A172 (cell line): Measurements from ENCODE around the gene NTRK3. TPM values are rescaled to one million over a fixed set of nuclear protein-coding genes. Genes with fewer than 3 reads are reported as not detected.
A peak's percentile ranks its signal among the peaks of the same experiment; 100 is the strongest.

Experiments used
- DNase-seq: peaks from one replicate; pipeline ENCODE4 v3.0.0-alpha.2; 2015; ENCODE audit warnings: low spot score
- total RNA-seq: library from RNA; depleted of rRNA; stranded (reverse); fragments of >200 nt; shearing (Covaris generic); gene quantifications from 2 replicates; pipeline ENCODE4 v1.2.3, GENCODE V29; 2014

NTRK3 gene
- total RNA-seq, 1 experiment from 2014 or later: not detected

DNA sequence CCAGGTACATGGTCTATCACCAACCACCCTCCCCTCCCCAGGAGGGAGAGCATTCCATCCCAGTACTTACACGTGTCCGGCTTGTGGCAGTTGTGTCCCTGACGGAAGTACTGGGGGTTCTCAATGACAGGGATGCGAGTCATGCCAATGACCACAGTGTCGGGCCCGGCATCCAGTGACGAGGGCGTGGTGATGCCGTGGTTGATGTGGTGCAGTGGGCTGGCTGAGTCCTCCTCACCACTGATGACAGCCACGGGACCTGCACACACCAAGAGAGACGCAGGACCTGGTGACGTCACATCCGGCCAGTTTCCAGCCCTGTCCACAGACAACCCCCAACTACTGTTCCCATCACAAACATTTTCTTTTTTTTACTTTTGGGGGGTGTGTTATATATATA is 223.8 kb downstream of the NTRK3 start:
- peak; percentile 56 for DNase-seq

DNA sequence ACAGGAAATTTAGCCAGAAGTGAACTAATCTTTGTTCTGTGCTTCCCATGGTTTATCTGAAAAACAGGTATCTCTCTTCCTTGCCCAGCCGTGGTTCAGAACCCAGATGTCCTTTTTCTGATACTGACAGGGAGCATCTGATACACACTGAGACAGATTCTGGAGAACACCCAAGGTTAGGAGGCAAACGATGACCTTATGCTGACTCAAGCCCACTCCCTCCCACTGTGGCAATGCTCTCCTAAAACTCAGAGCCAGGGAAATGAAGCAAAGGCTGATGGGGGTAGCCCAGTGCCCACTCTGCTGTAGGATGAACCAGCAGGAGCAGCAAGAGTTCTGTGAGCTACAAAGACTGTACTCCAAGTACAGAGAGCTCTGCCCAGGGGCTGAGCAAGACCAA is 225.1 kb downstream of the NTRK3 start:
- no peak for DNase-seq

DNA sequence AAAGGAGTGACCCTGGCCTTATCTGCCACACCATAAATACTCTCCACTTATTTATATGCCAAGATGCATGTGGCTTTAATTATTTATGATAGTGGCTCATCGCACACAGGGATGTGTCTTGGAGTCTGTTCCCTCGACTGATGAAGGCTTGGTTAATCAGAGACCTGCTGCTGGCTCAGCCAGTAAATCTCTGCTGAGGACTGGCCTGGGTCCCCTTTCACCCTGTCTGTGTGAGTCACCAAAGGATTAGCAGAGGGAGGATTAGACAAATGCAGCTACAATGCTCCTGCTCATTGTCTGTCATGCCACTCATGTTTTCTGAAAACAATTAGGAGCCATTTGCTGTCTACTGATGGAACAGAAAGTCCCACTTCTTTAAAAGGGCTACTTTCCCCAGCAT is 226.8 kb downstream of the NTRK3 start:
- peak; percentile 37 for DNase-seq

DNA sequence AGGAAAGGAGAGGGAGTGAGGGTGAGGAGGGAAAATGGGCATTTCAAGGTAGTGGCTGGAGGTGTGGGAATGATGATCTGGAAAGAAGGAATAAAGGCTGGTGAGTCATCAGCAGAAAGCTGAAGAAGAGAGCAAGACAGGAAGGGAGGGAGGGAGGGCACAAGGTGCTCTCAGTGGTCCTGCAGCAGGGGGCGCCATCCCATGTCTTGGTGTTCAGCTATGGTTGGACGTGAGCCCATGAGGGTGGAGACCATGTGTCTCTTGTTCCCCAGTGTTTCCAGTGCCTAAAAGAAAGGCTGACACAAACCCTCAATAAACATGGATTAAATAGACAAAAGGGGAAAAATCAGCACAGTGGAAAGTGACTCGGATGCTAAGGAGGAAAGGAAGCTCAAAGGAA is 228.5 kb downstream of the NTRK3 start:
- DNase-seq: no peak

DNA sequence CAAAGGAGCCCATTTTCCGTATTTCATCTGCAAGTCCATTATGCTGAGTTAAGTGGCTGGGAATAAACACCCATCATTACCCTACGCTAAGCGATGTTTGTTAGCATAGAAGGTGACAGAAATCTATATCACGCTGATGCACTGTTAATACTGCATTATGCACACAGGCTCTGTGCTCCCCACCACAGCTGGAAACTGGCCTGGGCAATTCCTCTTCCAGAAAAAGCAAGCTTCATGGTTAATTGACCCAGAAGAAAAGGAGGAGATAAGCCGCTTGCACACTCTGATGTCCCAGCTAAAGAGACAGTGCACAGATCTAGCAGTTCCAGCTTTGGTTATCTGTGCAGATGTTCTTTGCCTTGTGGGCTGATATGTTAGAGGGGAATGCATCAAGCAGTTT is 232.6 kb downstream of the NTRK3 start:
- DNase-seq: no peak

DNA sequence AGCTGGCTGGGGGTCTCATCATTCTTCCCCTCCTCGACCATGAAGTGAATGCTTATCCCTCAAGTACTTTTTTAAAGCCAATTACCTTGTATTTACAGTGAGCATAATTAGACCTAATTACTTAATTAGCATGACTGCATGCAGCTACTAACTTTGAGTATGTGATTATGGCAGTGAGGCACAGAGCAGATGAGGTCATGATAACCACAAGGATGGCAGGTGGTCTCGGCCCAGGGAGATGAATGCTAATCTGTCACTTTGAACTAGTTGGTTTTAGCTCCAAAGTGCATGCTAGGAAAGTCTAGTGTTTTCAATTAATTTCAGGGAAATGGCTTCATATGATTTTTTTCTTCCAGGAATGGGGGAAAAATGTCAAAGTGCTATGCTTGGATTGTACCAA is 233.8 kb downstream of the NTRK3 start:
- no peak for DNase-seq

DNA sequence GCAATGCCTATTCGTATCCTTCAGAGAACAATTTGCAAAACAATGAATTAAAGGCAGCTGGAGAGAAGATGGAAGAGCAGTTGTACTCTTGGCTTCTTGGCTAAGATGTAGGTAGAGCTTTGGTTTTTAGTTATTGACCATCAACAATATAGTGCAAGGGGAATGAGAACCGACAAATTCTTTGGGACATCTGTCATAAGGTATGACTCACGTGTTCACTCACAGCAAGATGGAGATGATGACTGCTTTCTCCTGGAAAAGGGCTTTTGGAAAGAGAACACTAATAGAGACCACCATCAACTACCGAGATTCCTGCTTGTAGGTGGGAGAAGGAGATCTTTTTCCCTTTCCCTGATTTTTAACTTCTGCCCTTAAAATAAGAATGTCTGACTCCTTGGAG is 234.9 kb downstream of the NTRK3 start:
- no peak for DNase-seq

DNA sequence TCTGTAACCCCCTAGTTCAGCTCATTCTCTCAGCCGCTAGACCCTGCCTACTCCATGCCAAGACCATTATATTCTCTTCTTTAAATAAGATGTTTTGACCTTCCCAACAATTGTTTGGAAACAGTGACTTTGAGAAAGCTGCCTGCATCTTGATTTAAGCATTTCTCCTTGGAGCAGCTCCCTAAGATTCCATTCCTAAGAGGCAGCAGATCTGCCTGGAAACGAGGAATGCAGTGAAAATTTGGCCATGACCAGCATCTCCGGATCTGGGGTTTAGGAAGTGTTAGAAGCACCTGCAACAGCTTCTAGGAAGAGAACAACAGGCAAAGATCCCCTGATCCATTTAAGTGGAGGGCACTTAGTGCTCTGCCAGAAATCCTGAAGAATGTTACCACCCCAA is 235.7 kb downstream of the NTRK3 start:
- DNase-seq: no peak

DNA sequence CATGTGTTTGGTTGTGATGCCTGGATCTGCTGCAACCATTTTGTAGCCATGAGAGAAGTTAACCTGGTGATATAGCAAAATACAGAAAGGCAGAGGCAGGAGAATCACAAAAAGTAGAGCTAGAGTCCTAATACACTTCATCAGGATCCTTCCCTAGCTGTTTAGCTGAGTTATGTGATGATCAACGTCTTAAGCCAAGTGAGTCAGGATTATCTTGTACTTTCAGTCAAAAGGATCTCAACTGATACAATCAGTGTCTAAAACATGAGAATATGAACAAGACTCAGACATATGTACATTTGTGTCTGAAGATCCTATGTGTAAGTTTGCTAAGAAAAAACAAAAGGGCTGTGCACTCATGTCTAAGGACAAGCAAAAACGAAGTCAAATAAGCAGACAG is 236.9 kb downstream of the NTRK3 start:
- no peak for DNase-seq

DNA sequence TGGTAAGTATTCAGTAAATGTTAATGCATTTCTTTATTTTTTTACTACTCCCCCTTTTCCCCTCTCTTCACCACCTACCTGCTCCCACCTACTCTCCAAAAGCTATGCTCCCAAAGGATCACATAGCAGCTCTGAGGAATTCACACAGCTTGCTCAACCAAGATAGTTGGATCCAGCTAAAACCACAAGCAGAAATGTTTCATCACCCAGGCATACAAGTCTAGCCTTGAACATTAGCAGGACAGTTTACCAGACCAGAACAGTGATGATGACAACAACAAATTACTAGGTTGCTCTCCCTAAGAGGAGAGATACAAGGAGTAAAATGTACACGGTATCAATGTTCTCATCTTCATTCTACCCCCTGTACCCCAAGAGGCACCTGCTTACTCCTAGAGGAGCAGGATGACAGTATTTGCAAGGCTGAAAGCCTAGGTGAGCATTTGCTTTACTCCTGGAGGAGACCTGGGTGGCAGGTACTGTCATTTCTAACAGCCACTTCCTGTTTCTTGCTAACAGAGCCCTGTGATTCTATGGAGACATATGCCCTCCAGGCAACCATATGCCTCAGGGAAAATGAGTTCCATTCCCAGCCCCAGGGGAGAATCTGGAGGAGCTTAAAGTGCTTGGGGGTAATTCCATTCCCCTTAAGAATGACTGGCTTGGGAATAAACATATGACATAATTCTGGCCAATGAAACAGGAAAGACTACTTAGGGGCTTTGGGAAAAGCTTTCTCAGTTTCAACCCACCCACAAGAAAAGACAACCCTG is 237.5 kb downstream of the NTRK3 start:
- DNase-seq: no peak

DNA sequence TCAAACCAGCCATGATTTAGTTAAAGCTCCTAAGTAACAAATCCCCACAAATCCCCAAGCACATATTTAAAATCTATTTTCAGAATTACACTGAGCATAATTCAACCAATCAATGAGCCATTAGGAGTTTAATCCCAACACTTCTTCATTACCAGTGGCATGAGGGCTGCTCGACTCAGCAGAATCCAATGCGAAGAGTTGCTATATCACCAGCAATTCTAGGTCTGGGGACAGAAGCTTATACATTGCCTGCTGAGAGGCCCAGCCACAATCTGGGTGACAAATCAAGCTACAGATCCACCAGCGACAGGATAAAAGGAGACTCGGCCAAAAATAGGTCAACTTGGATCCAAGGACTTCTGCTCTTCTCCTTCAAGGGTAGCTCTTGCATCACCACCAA is 238.8 kb downstream of the NTRK3 start:
- DNase-seq: no peak

DNA sequence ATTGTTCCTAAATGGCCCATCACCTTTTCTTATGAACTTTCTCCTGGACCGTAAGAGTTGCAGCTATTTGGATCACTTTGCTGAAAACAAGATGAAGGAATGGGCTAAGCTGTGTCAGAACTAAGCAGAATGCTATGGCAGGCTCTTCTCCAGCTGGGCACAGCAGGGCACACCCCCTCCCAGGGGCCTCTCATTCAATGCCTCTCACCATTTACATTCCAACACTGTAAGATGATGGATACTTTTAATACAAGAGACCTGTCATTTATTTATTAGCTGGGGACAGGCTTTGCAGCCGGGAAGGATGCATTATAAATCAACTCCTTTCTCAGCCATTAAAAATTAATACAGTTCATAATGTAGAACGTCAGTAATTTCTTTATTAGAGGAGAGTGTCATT is 240.1 kb downstream of the NTRK3 start:
- no peak for DNase-seq

DNA sequence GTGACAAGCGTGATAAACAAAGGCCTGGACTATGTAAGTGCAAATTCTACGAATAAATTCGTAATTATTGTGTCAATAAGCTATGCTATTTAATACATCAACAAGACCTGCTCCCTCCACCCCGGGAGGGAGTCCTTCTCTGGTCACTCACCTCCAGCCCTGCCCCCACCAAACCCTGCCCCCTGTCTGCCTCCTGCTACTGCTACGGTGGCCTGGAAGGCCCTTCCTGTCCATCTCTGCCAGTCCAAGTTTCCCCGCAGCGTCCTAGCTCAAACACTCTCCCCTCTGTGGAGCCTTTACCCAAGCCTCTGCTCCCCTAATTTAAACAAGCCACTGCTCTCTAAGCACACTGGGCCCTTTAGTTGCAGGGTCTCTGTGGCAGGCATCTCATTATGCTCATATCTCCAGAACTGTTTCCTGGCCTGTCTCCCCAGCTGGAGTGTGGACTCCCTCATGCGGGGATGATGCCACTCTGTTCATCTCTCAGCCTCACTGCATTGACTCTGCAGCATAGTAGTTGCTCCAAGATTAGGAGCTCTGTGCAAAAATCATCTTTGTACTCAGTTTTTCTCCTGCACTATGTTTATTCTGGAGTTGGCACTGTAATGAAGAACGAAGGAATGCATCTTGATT is 241.2 kb downstream of the NTRK3 start:
- DNase-seq: no peak

DNA sequence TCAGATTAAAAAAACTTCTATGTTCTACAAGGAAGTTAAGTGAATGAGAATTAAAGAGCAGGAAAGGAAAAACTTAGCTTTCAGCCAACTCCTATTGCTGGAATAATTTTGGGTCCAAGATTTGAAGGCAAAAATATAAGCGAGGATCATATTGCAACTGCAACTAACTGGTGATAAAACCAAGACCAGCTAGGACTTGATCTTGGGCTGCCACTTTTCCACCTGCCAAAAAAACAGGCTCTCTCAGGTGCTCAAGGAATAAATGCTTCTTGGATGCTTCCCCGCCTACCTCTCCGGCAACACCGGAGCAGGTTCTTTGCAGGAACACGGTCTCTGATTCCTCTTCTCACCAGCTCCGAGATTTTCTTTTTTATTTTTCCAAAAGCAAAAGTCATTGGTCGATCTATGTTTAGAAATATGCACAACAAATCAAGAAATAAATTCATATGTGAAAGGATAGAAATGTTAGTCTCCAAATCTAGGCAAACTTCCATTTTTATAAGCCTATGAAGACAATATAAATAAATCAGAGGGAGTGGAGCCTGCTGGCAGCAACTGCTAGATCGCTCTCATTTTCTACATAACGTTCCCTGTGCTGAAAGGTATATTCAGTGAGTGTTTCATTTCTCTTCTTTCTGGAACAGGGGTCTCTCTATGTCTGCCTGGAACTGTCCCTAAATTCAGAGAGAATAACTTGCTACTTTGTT is 241.9 kb downstream of the NTRK3 start:
- DNase-seq: no peak

DNA sequence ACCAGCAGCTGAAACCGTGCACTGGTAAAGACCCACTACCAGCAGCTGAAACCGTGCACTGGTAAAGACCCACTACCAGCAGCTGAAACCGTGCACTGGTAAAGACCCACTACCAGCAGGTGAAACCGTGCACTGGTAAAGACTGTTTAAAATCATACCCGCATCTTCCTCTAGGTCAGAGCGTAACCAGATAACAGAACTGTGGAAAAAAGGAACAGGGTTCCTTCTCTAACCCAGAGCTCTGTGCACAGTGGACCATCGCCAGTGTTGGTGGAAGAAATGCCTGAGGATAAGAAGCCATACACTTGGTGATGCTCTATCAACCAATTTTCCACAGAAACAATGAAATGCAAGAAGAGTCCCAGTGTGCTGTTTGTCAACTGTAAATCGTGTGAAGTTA is 243.4 kb downstream of the NTRK3 start:
- DNase-seq: no peak

DNA sequence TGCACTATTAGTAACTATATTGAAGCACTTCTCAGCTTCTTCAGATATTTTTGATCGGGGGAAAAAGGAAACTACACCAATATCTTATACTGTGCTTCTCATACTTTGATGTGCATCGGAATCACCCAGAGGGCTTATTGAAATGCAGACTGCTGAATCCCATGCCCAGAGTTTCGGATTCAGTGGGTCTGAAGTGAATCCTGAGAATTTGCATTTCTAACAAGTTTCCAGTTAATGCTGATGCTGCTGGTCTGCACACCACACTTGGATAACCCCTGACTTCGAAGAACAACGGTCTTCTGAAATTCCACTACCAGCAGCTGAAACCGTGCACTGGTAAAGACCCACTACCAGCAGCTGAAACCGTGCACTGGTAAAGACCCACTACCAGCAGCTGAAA is 243.9 kb downstream of the NTRK3 start:
- no peak for DNase-seq

DNA sequence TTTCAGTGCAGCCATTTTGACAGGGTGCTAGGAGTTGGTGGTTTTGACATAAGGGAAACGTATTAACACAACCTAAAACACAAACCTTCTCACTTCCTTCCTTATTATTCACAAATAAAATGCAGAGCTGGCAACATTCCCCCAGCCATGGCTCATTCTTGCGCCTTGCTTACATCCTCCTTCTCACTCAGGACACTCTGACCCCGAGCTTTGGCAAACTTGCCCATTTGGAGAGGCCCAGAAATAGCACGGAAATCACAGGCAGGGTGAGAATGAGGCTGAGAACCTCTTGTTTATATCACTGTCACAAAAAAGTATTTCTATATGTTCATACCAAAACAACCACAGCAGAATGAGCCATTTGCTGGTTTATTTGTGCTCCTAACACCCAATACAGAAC is 244.3 kb downstream of the NTRK3 start:
- DNase-seq: no peak

DNA sequence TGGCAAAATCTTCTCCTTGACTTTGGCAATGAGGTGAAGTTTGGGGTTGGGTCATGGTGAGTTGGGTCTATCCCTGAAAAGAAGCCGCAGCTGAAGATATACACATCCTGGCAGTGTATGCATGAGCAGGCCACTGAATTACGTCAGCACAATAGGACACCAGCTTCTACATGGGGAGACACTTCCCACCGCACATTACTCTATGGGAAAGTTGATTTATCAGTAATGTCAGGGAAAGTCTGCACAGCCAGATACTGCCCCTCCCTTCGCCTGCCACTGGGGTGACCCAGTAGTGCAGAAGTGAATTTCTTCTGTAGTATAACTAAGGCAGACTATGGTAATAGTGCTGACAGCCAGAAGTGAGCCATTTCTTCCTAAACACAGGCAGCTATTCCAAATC is 245.0 kb downstream of the NTRK3 start:
- DNase-seq: no peak

DNA sequence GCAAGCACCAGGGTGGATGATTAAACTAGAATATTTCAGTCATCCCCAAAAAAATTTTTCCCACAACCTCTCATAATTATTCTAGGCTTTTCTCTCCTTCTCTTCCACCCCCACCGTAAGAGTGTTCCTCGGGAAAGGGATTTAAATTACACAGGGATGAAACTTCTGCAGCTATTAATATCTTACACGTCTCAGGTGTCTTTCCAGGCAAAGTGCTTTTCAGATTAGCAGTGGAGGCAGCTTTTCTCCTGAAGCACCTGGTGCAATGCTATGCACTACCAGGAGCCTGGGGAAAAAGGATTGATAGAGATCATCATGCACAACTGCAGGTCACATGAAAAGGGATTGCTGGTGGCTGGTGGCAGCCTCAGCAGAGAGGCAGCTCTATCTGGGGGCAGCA is 250.4 kb downstream of the NTRK3 start:
- DNase-seq: no peak

DNA sequence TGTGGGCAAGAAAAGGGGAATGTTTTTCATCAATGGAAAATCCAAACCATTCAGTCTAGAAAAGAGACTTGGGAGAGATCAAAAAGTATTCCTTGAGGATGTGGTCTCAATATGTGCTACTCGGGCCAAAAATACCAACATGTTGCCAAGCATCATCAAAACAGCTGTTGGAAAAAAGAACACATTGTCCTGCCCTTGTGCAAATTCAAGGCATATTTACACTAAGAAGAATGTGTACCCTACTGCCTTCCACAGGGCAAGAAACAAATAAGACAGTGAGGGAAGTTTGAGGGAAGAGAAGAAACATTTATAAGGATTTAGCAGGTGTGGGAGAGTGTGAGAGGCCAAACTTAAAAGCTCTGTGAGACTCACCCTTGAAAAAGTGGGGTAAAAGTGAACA is 252.1 kb downstream of the NTRK3 start:
- no peak for DNase-seq

DNA sequence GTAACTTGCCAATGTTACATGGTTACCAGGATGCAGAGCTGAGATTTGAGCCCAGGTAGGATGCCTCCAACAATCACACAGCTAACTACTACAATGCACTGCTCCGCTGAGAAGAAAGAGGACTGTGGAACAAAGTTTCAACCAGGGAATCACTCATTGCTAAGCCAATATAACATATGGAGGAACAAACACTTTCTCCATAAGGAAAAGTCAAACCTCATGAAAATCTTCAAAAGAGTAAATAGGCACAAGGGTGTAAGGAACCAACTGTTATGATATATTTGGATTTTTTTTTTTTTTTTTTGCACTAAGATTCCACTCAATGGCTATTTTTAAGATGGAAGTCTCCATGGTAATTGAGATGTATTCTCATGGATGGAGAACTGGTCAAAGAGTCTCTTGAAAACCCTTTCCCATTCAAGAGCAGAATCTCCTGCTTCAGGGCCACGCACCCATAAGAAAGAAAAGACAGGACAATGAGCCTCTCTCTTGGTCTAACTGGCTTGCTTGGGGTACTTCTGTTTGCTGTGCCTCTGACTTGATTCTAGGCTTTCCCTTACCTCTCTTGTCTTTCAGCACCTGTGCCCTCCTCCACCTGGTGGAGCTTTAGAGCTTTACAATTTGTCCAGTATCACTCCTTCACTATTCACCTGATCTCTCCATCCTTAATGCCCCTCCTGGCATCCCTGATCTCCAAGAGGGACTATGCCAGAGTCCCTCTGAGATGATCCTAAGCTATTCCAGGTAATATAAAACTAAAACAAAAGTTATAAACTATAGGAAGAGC is 252.8 kb downstream of the NTRK3 start:
- no peak for DNase-seq

DNA sequence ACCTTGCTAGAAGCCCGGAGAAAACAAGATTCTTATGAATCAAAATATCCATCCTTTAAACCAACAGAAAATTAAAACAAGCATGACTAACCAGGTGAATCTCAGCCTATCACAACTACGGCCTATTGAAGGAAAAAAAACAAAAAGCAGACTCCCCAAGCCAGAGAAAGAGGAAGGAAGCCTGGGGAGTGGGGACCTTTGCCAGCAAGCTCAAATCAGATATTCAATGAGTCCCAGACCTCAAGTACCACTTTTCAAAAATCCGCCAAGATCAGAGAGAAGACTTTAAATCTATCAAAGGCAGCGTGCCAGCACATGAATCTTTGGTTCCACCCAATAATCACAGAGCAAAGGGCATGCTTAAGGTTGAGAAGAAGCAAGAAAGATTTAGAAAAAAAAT is 253.8 kb downstream of the NTRK3 start:
- no peak for DNase-seq
